Measurements from ENCODE around the gene SETBP1. TPM values are rescaled to one million over a fixed set of nuclear protein-coding genes. Genes with fewer than 3 reads are reported as not detected.

The SETBP1 gene
- total RNA-seq, 1 experiment from 2014 or later: 0.23 TPM

- ATAC-seq (no peak), DNase-seq (ENCODE audit: low read depth, low spot score) (no peak)
- BruUV-seq (replicated peaks): no TSS peak
- Histone ChIP-seq H3K27me3 (ENCODE audit: control insufficient read depth, insufficient read depth, low read length) (no peaks in the 10 kb centered on the region), H3K27ac (ENCODE audit: low read length) (no peak overlapping the region), H3K9me3 (ENCODE audit: control insufficient read depth, insufficient read depth, low read depth, low read length) (no peaks in the 10 kb centered on the region), H3K4me1 (ENCODE audit: control insufficient read depth, insufficient read depth, low read length) (no peaks in the 10 kb centered on the region), H3K4me3 (ENCODE audit: low read depth in 2 of 2, low read length in 2 of 2) (no peak overlapping the region), H3K36me3 (ENCODE audit: control insufficient read depth, insufficient read depth, low read length) (no peaks in the 10 kb centered on the region)
- in situ Hi-C loops (cut with HindIII; ENCODE audit: low pct_unique_long_range_greater_than_20kb, low sequenced_read_pairs): no loop called here
- ChIA-PET POLR2A (no interaction called here), CTCF (no interaction called here)
- intact Hi-C loops (cut with micrococcal nuclease; ENCODE audit: unreplicated experiment): no loop called here
- TF ChIP-seq REST (IDR thresholded peaks at IDR 0.05; ENCODE audit: insufficient read depth in 1 of 2, low read depth in 2 of 2, low read length in 1 of 2): no peak
- TF ChIP-seq TCF7L2 (IDR thresholded peaks at IDR 0.05; ENCODE audit: low read depth, low read length): no peak
- TF ChIP-seq POLR2AphosphoS5 (IDR thresholded peaks at IDR 0.05; ENCODE audit: low read depth, low read length): no peak
- TF ChIP-seq, protein P1, sequence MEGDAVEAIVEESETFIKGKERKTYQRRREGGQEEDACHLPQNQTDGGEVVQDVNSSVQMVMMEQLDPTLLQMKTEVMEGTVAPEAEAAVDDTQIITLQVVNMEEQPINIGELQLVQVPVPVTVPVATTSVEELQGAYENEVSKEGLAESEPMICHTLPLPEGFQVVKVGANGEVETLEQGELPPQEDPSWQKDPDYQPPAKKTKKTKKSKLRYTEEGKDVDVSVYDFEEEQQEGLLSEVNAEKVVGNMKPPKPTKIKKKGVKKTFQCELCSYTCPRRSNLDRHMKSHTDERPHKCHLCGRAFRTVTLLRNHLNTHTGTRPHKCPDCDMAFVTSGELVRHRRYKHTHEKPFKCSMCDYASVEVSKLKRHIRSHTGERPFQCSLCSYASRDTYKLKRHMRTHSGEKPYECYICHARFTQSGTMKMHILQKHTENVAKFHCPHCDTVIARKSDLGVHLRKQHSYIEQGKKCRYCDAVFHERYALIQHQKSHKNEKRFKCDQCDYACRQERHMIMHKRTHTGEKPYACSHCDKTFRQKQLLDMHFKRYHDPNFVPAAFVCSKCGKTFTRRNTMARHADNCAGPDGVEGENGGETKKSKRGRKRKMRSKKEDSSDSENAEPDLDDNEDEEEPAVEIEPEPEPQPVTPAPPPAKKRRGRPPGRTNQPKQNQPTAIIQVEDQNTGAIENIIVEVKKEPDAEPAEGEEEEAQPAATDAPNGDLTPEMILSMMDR (IDR thresholded peaks at IDR 0.05): no peak
- TF ChIP-seq SIN3A (IDR thresholded peaks at IDR 0.05; ENCODE audit: borderline replicate concordance, insufficient read depth, low read depth, low read length): no peak
Measured at GRCh38 chr18:45112682-45113081, 432.0 kb downstream of the SETBP1 start.

- H3K4me3 ChIP-seq (ENCODE audit: low read depth in 2 of 2, low read length in 2 of 2): no peak overlapping the region
- no peak overlapping the region for H3K27ac ChIP-seq (ENCODE audit: low read length)
- TF ChIP-seq TCF7L2 (IDR thresholded peaks at IDR 0.05; ENCODE audit: low read depth, low read length) (no peak), SIN3A (IDR thresholded peaks at IDR 0.05; ENCODE audit: borderline replicate concordance, insufficient read depth, low read depth, low read length) (no peak), REST (IDR thresholded peaks at IDR 0.05; ENCODE audit: insufficient read depth in 1 of 2, low read depth in 2 of 2, low read length in 1 of 2) (no peak), POLR2AphosphoS5 (IDR thresholded peaks at IDR 0.05; ENCODE audit: low read depth, low read length) (no peak)
- TF ChIP-seq, protein P1 (IDR thresholded peaks at IDR 0.05): no peak
- H3K27me3 ChIP-seq (ENCODE audit: control insufficient read depth, insufficient read depth, low read length): no peaks in the 10 kb centered on the region
- BruUV-seq (replicated peaks): no TSS peak
- ATAC-seq (no peak), DNase-seq (ENCODE audit: low read depth, low spot score) (no peak)
- no peaks in the 10 kb centered on the region for H3K9me3 ChIP-seq (ENCODE audit: control insufficient read depth, insufficient read depth, low read depth, low read length)
- H3K4me1 ChIP-seq (ENCODE audit: control insufficient read depth, insufficient read depth, low read length): no peaks in the 10 kb centered on the region
- POLR2A ChIA-PET: no interaction called here
- intact Hi-C loops (cut with micrococcal nuclease; ENCODE audit: unreplicated experiment): no loop called here
- H3K36me3 ChIP-seq (ENCODE audit: control insufficient read depth, insufficient read depth, low read length): no peaks in the 10 kb centered on the region
- in situ Hi-C loops (cut with HindIII; ENCODE audit: low pct_unique_long_range_greater_than_20kb, low sequenced_read_pairs): no loop called here
- CTCF ChIA-PET: no interaction called here
Measured at GRCh38 chr18:45116116-45116515, 435.4 kb downstream of the SETBP1 start.

Small RNA genes lying within 50 kb of the gene (microRNA-seq; reads per million reads assigned to microRNA genes)
- gene MIR4319 (ENCODE audit: unreplicated experiment): not detected
